ENCODE measurements around the gene PARP1.

- TF ChIP-seq CTCF (IDR thresholded peaks at IDR 0.05) (no peak), POLR2AphosphoS5 (IDR thresholded peaks at IDR 0.05; ENCODE audit: insufficient read depth in 1 of 2, low read depth in 1 of 2) (no peak), POLR2A (IDR thresholded peaks at IDR 0.05) (no peak)
Measured at GRCh38 chr1:226417830-226418546, 10.1 kb upstream of the PARP1 start.
